IMR-90 (cell line): ENCODE data around the gene NDNF. TPM values are rescaled to one million over a fixed set of nuclear protein-coding genes. Genes with fewer than 3 reads are reported as not detected.

Experiments used
- ATAC-seq: fragments of 200-7000 bp; cut with Tn5 transposase; 2 replicates; pipeline ENCODE4 v1.9.1; 2020; ENCODE audit warnings: low read depth, mild to moderate bottlenecking, moderate library complexity
- BruUV-seq: library from RNA; stranded (reverse); fragments of 400-500 nt; replicated peaks from 2 replicates; lab custom pipeline; 2021; lab: Mats Ljungman, UMichigan
- CTCF ChIA-PET: fragments of 300-600 bp; formaldehyde crosslinking; extraction: SDS; loops from one replicate; lab custom pipeline; 2021; ENCODE audit warnings: antibody characterized with exemption; lab: Yijun Ruan, JAX
- POLR2A ChIA-PET: fragments of 300-600 bp; sonication (Branson Sonifier 250); formaldehyde crosslinking; loops from one replicate; lab custom pipeline; 2022; ENCODE audit warnings: antibody characterized with exemption; ENCODE audit not compliant: unreplicated experiment; lab: Charles Lee
- DNase-seq: peaks from one replicate; pipeline ENCODE4 v3.0.0; 2013
- H2AFZ ChIP-seq: replicated peaks from 2 replicates; pipeline ENCODE3; 2013; ENCODE audit warnings: low read length, mild to moderate bottlenecking; ENCODE audit not compliant: poor library complexity
- H2AK5ac ChIP-seq: 2 replicates; pipeline ENCODE4 v1.6.1; 2013; ENCODE audit warnings: low read depth, low read length, inconsistent platforms
- H2AK9ac ChIP-seq: replicated peaks from 2 replicates; pipeline ENCODE3; 2013; ENCODE audit warnings: mild to moderate bottlenecking, low read depth, low read length, moderate library complexity; ENCODE audit not compliant: poor library complexity
- H2BK120ac ChIP-seq: 2 replicates; pipeline ENCODE4 v1.6.1; 2013; ENCODE audit warnings: low read depth, low read length, inconsistent platforms
- H2BK15ac ChIP-seq: 3 replicates; pipeline ENCODE4 v1.6.1; 2013; ENCODE audit warnings: low read depth, low read length, inconsistent platforms
- H2BK20ac ChIP-seq: 2 replicates; pipeline ENCODE4 v1.6.1; 2013; ENCODE audit warnings: low read depth, mild to moderate bottlenecking, inconsistent platforms, low read length, moderate library complexity
- H2BK5ac ChIP-seq: 2 replicates; pipeline ENCODE4 v1.6.1; 2013; ENCODE audit warnings: mild to moderate bottlenecking, low read depth, low read length, inconsistent platforms; ENCODE audit not compliant: poor library complexity, severe bottlenecking
- H3K14ac ChIP-seq: replicated peaks from 2 replicates; pipeline ENCODE4 v1.6.1; 2013; ENCODE audit warnings: low read depth, low read length, inconsistent platforms
- H3K18ac ChIP-seq: 2 replicates; pipeline ENCODE4 v1.6.1; 2013; ENCODE audit warnings: low read depth, low read length, control low read depth
- H3K23ac ChIP-seq: 2 replicates; pipeline ENCODE4 v1.6.1; 2013; ENCODE audit warnings: low read depth, low read length, inconsistent platforms
- H3K27ac ChIP-seq: 2 replicates; pipeline ENCODE4 v1.5.1; 2013; ENCODE audit warnings: mild to moderate bottlenecking, control low read depth, low read length; ENCODE audit not compliant: insufficient read depth
- H3K27me3 ChIP-seq: 2 replicates; pipeline ENCODE4 v1.6.1; 2013; ENCODE audit warnings: low read length; ENCODE audit not compliant: control insufficient read depth, insufficient read depth
- H3K36me3 ChIP-seq: 2 replicates; pipeline ENCODE4 v1.6.1; 2013; ENCODE audit warnings: low read length, mixed read lengths; ENCODE audit not compliant: control insufficient read depth, insufficient read depth
- H3K4ac ChIP-seq: 2 replicates; pipeline ENCODE4 v1.6.1; 2013; ENCODE audit warnings: low read depth, low read length, inconsistent platforms
- H3K4me1 ChIP-seq: 2 replicates; pipeline ENCODE4 v1.6.1; 2013; ENCODE audit warnings: low read length, mixed read lengths; ENCODE audit not compliant: control insufficient read depth, insufficient read depth
- H3K4me2 ChIP-seq: 2 replicates; pipeline ENCODE4 v1.6.1; 2013; ENCODE audit warnings: low read depth, mild to moderate bottlenecking, control low read depth, low read length, moderate library complexity
- H3K4me3 ChIP-seq: 2 replicates; pipeline ENCODE4 v1.5.1; 2013; ENCODE audit warnings: low read depth, mild to moderate bottlenecking, control low read depth, low read length, moderate library complexity; ENCODE audit not compliant: insufficient read depth
- H3K56ac ChIP-seq: 2 replicates; pipeline ENCODE4 v1.6.1; 2013; ENCODE audit warnings: low read length, inconsistent platforms; ENCODE audit not compliant: insufficient read depth; ENCODE audit errors: extremely low read depth
- H3K79me1 ChIP-seq, 2 experiments: 2 replicates each; pipeline ENCODE4 v1.6.1; 2013; ENCODE audit warnings: low read length in 2 of 2, inconsistent platforms in 1 of 2, low read depth in 1 of 2
- H3K9ac ChIP-seq: 2 replicates; pipeline ENCODE4 v1.6.1; 2013; ENCODE audit warnings: low read depth, low read length, control low read depth
- H3K9me1 ChIP-seq: 2 replicates; pipeline ENCODE4 v1.6.1; 2013; ENCODE audit warnings: low read length, inconsistent platforms; ENCODE audit not compliant: insufficient read depth
- H3K9me3 ChIP-seq: 2 replicates; pipeline ENCODE4 v1.6.1; 2013; ENCODE audit warnings: low read length; ENCODE audit not compliant: control insufficient read depth, insufficient read depth
- H4K20me1 ChIP-seq: 2 replicates; pipeline ENCODE4 v1.6.1; 2013; ENCODE audit warnings: low read length, inconsistent platforms; ENCODE audit not compliant: insufficient read depth
- H4K5ac ChIP-seq: 2 replicates; pipeline ENCODE4 v1.6.1; 2013; ENCODE audit warnings: mild to moderate bottlenecking, low read depth, low read length, control low read depth
- H4K8ac ChIP-seq, 2 experiments: 2 replicates each; pipeline ENCODE4 v1.6.1; 2013; ENCODE audit warnings: low read depth in 2 of 2, low read length in 2 of 2, control low read depth in 1 of 2, inconsistent platforms in 1 of 2
- H4K91ac ChIP-seq: 2 replicates; pipeline ENCODE4 v1.6.1; 2013; ENCODE audit warnings: low read depth, low read length, inconsistent platforms; ENCODE audit not compliant: insufficient read depth
- BHLHE40 ChIP-seq: fragments of 150-350 bp; IDR thresholded peaks from 2 replicates; pipeline ENCODE4 v1.6.1; 2016; ENCODE audit warnings: mild to moderate bottlenecking, low read depth, low read length
- CTCF ChIP-seq: conservative IDR thresholded peaks from 2 replicates; pipeline ENCODE4 v1.5.1; 2012; ENCODE audit warnings: mild to moderate bottlenecking, low read depth, low read length, improper control_type of control experiment
- RAD21 ChIP-seq: IDR thresholded peaks from 2 replicates; pipeline ENCODE4 v1.6.1; 2012; ENCODE audit warnings: low read length, improper control_type of control experiment
- SMC3 ChIP-seq: fragments of 150-350 bp; IDR thresholded peaks from 2 replicates; pipeline ENCODE4 v1.6.1; 2016; ENCODE audit warnings: low read depth, mild to moderate bottlenecking, antibody characterized with exemption, low read length, moderate library complexity
- dilution Hi-C: fragments of 300-500 bp; cut with HindIII; formaldehyde crosslinking; loops from one replicate; pipeline ENCODE4 v1.14.3; 2018; ENCODE audit warnings: low sequenced_read_pairs; ENCODE audit not compliant: unreplicated experiment
- in situ Hi-C: fragments of 300-500 bp; cut with MboI; formaldehyde crosslinking; loops from 3 replicates; pipeline ENCODE4 v1.14.3; 2019; ENCODE audit warnings: low sequenced_read_pairs, inconsistent platforms, mixed read lengths
- intact Hi-C: fragments of 100-400 bp; cut with micrococcal nuclease; formaldehyde crosslinking; loops from 2 replicates; pipeline ENCODE4 v1.10.0; 2022
- polyA plus RNA-seq, 3 experiments: library from polyadenylated mRNA; depleted of rRNA; stranded (reverse); fragments of >200 nt; gene quantifications; 2 replicates each; pipeline ENCODE4 v1.2.3, GENCODE V29; 2012; ENCODE audit warnings: low replicate concordance in 1 of 3
- total RNA-seq: library from RNA; depleted of rRNA; stranded (reverse); fragments of >200 nt; gene quantifications from 2 replicates; pipeline ENCODE4 v1.2.3, GENCODE V29; 2012

The NDNF gene
- total and polyA plus RNA-seq, 2 of the 4 experiments (the other 2 are of a cell fraction): under 0.01 TPM; not detected in 1

GRCh38 chr4:121112530-121112929 is 40.2 kb upstream of the NDNF start:
- Histone ChIP-seq H2AK5ac (no peak overlapping the region), H4K5ac (no peak overlapping the region), H3K27me3 (peaks cover 3% of the 10 kb centered on the region; the same call in 1 of the 2 replicates), H4K8ac (no peak overlapping the region), H3K4ac (no peak overlapping the region), H3K4me2 (no peak overlapping the region), H3K9ac (no peak overlapping the region), H4K20me1 (no peaks in the 10 kb centered on the region), H3K4me3 (no peak overlapping the region), H3K4me1 (no peaks in the 10 kb centered on the region), H3K23ac (no peak overlapping the region), H3K18ac (no peak overlapping the region), H3K79me1 (no peaks in the 10 kb centered on the region), H2BK20ac (no peak overlapping the region), H2BK120ac (no peak overlapping the region), H2BK15ac (no peak overlapping the region), H3K36me3 (no peaks in the 10 kb centered on the region), H3K27ac (no peak overlapping the region), H2AFZ (no peak overlapping the region), H3K56ac (no peak overlapping the region), H3K9me3 (no peaks in the 10 kb centered on the region), H2AK9ac (no peak overlapping the region), H2BK5ac (no peak overlapping the region), H4K91ac (no peak overlapping the region), H3K9me1 (no peaks in the 10 kb centered on the region), H3K14ac (no peak overlapping the region)
- intact Hi-C loops (no loop called here), in situ Hi-C loops (no loop called here), dilution Hi-C loops (no loop called here)
- CTCF ChIA-PET: no interaction called here
- no TSS peak for BruUV-seq
- ATAC-seq: no peak
- no peak for DNase-seq
- TF ChIP-seq BHLHE40 (no peak), RAD21 (no peak), CTCF (peak; percentile 41), SMC3 (peak; percentile 23; the same call in 1 of the 2 replicates)
- POLR2A ChIA-PET: no interaction called here
